ENCODE data around the gene CTTNBP2. TPM values are rescaled to one million over a fixed set of nuclear protein-coding genes. Genes with fewer than 3 reads are reported as not detected.

The CTTNBP2 gene
- total RNA-seq, 2 donors from 2014 or later = 5.7 to 8.3 TPM

DNA sequence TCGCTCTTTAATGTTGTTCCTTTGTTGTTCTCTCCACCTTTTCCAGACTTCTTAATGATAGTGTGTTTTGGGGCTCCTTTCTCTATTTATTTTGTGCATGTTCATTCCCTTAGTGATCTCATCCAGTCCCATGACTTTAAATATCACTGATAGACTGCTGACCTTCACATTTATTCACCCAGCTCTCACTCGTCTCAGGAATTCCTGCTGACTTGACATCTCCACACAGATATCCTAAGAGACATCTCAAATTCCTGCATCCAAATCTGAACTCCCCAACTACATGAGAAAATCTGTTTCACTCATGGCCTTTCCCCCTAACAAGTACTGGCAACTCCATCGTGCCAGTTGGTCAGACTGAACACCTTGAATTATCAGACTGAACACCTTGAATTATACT is 111.2 kb downstream of the CTTNBP2 start:
- Histone ChIP-seq H3K4me1 (replicated peaks) (no peaks in the 10 kb centered on the region), H3K36me3 (no peaks in the 10 kb centered on the region), H3K27me3 (replicated peaks; ENCODE audit: insufficient read depth) (no peaks in the 10 kb centered on the region), H3K9me3 (no peaks in the 10 kb centered on the region), H3K4me3 (no peak overlapping the region), H3K27ac (no peak overlapping the region)
- intact Hi-C loops (cut with DNase I) = no loop called here
- DNase-seq (ENCODE audit: low spot score) = no peak
- no peak for TF ChIP-seq POLR2A (IDR thresholded peaks at IDR 0.05)
- TF ChIP-seq POLR2AphosphoS5 (IDR thresholded peaks at IDR 0.05) = no peak
- TF ChIP-seq, protein P1, sequence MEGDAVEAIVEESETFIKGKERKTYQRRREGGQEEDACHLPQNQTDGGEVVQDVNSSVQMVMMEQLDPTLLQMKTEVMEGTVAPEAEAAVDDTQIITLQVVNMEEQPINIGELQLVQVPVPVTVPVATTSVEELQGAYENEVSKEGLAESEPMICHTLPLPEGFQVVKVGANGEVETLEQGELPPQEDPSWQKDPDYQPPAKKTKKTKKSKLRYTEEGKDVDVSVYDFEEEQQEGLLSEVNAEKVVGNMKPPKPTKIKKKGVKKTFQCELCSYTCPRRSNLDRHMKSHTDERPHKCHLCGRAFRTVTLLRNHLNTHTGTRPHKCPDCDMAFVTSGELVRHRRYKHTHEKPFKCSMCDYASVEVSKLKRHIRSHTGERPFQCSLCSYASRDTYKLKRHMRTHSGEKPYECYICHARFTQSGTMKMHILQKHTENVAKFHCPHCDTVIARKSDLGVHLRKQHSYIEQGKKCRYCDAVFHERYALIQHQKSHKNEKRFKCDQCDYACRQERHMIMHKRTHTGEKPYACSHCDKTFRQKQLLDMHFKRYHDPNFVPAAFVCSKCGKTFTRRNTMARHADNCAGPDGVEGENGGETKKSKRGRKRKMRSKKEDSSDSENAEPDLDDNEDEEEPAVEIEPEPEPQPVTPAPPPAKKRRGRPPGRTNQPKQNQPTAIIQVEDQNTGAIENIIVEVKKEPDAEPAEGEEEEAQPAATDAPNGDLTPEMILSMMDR (IDR thresholded peaks at IDR 0.05) = no peak
- WGBS = 86% methylated on average over 3 of the region's 3 CpGs

DNA sequence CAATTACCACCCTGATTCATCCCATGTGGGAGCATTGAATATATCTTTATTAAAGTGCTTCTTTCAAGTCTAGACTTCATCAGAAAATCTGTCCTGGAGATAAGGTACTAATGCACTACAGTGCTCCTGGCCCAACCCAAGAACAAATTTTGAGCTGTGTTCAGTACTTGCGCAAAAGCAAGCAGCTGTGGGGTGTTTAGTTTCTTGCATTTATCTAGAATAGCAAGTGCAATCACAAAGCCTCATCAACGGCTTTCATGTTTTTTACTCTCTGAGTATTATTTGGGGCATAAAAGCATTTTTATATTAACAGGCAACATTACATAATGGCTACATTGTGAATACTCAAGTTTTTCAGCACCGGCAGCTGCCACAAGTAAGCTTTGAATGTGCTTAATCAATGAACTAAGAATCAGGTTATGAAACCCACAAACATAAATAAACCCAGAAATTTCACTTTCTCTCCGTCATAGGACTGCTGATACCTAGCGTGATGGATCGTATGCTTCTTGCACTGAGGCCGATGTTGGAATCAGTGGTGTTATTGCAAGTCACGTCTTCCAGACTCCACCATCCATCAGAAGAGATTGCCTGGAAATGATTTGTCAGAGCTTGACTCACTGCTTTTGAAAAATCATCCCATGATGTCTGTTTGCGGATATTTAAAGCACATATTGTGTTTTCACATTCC is 113.1 kb downstream of the CTTNBP2 start:
- Histone ChIP-seq H3K9me3 (no peaks in the 10 kb centered on the region), H3K36me3 (no peaks in the 10 kb centered on the region), H3K27me3 (replicated peaks; ENCODE audit: insufficient read depth) (no peaks in the 10 kb centered on the region), H3K4me3 (no peak overlapping the region), H3K27ac (no peak overlapping the region), H3K4me1 (replicated peaks) (no peaks in the 10 kb centered on the region)
- WGBS = 87% methylated on average over 9 of the region's 9 CpGs
- TF ChIP-seq, protein P1 (IDR thresholded peaks at IDR 0.05) = no peak
- TF ChIP-seq POLR2A (IDR thresholded peaks at IDR 0.05) (no peak), POLR2AphosphoS5 (IDR thresholded peaks at IDR 0.05) (no peak)
- no peak for DNase-seq (ENCODE audit: low spot score)
- intact Hi-C loops (cut with DNase I) = no loop called here

DNA sequence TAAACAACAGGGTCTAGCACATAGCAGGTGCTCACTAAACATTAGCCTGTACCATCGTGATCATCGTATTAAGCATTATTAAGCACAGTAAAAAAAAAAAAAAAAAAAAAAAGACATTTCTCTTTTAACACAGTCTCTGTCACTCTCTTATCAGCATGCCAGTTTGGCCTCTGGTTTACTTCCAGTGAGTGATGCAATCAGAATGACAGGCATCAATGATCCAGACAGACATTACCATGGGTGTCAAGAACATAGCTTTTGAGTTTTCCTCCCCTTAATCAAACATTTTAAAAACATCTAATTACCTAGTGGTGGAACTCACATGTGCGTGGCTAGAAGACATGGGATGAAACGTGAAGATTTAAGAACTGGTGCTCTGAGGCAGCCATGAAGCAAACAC is 115.8 kb downstream of the CTTNBP2 start:
- WGBS = 93% methylated on average over 4 of the region's 4 CpGs
- intact Hi-C loops (cut with DNase I) = no loop called here
- Histone ChIP-seq H3K4me1 (replicated peaks) (no peaks in the 10 kb centered on the region), H3K27ac (no peak overlapping the region), H3K9me3 (no peaks in the 10 kb centered on the region), H3K36me3 (no peaks in the 10 kb centered on the region), H3K4me3 (no peak overlapping the region), H3K27me3 (replicated peaks; ENCODE audit: insufficient read depth) (no peaks in the 10 kb centered on the region)
- TF ChIP-seq POLR2AphosphoS5 (IDR thresholded peaks at IDR 0.05) (no peak), POLR2A (IDR thresholded peaks at IDR 0.05) (no peak)
- TF ChIP-seq, protein P1 (IDR thresholded peaks at IDR 0.05) = no peak
- no peak for DNase-seq (ENCODE audit: low spot score)

DNA sequence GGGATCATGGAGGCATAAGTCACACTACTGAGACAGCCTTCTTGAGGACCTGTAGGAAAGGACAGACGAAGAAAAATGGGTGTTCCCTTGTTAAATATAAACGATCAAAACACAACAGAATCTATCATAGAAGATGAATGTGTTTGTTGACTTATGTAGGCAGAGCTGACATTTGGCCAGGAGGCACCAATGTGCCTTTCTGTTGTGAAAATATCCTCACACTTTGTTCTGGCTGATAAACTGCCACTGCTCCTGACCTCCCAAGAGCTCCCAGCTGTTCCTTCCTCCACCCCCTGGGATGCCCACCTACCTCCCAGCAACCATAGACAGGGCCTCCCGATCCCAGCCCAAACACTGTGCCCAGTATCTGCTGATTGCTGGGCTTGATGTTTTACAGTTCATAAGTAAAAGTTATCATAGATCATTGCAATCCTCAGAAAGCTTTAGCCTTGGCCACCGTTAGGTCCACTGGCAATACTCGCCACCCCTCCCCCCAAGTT is 116.6 kb downstream of the CTTNBP2 start:
- no peak overlapping the region for H3K27ac ChIP-seq
- TF ChIP-seq POLR2AphosphoS5 (IDR thresholded peaks at IDR 0.05) (no peak), POLR2A (IDR thresholded peaks at IDR 0.05) (no peak)
- TF ChIP-seq, protein P1 (IDR thresholded peaks at IDR 0.05) = no peak
- no peak for DNase-seq (ENCODE audit: low spot score)
- H3K36me3 ChIP-seq = no peaks in the 10 kb centered on the region
- no peaks in the 10 kb centered on the region for H3K27me3 ChIP-seq (replicated peaks; ENCODE audit: insufficient read depth)
- intact Hi-C loops (cut with DNase I) = no loop called here
- no peaks in the 10 kb centered on the region for H3K9me3 ChIP-seq
- H3K4me1 ChIP-seq (replicated peaks) = no peaks in the 10 kb centered on the region
- WGBS = 73% methylated on average over 5 of the region's 5 CpGs
- no peak overlapping the region for H3K4me3 ChIP-seq

DNA sequence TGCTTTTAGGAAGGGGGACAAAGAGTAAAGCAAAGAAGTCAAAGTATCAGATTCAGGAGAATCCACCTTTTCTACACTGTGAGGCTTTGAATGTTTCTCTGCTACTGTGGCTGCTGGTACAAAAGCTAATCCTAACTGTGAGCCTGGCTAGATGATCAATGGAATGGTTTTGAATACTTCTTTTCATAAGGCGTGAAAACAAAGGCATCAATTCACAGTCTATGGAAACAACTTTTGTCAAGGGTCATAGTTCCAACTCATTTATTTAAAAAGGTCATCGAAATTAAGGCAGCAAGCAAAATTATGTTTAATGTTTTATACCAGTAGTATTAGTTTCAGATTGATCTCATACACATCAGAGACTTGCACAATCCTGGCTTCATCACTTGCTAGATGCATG is 118.1 kb downstream of the CTTNBP2 start:
- 96% methylated on average over 2 of the region's 2 CpGs for WGBS
- H3K27me3 ChIP-seq (replicated peaks; ENCODE audit: insufficient read depth) = no peaks in the 10 kb centered on the region

More for the DNA sequence above, 118.1 kb downstream of the CTTNBP2 start:
- no peaks in the 10 kb centered on the region for H3K36me3 ChIP-seq
- DNase-seq (ENCODE audit: low spot score) = no peak
- intact Hi-C loops (cut with DNase I) = no loop called here
- no peaks in the 10 kb centered on the region for H3K4me1 ChIP-seq (replicated peaks)
- H3K27ac ChIP-seq = no peak overlapping the region
- no peak overlapping the region for H3K4me3 ChIP-seq
- H3K9me3 ChIP-seq = no peaks in the 10 kb centered on the region
- no peak for TF ChIP-seq POLR2AphosphoS5 (IDR thresholded peaks at IDR 0.05)
- TF ChIP-seq, protein P1 (IDR thresholded peaks at IDR 0.05) = no peak
- no peak for TF ChIP-seq POLR2A (IDR thresholded peaks at IDR 0.05)

Measured in prostate gland (tissue), 2 donors.